Jurkat, Clone E6-1 (cell line): ENCODE measurements around the gene ANKRD33B.
"Not testable (repeated sequence)": the region's sequence is repeated elsewhere in the genome, so short reads cannot be mapped to it uniquely, and the experiment has no call there.

Source experiments
- DNase-seq: peaks from one replicate; pipeline ENCODE4 v3.0.0-alpha.2; 2011; ENCODE audit warnings: low read depth, low spot score
- H3K4me3 ChIP-seq: 2 replicates; pipeline ENCODE4 v1.5.1; 2011; ENCODE audit warnings: mild to moderate bottlenecking, low read length, control low read depth, moderate library complexity

The ANKRD33B gene

DNA sequence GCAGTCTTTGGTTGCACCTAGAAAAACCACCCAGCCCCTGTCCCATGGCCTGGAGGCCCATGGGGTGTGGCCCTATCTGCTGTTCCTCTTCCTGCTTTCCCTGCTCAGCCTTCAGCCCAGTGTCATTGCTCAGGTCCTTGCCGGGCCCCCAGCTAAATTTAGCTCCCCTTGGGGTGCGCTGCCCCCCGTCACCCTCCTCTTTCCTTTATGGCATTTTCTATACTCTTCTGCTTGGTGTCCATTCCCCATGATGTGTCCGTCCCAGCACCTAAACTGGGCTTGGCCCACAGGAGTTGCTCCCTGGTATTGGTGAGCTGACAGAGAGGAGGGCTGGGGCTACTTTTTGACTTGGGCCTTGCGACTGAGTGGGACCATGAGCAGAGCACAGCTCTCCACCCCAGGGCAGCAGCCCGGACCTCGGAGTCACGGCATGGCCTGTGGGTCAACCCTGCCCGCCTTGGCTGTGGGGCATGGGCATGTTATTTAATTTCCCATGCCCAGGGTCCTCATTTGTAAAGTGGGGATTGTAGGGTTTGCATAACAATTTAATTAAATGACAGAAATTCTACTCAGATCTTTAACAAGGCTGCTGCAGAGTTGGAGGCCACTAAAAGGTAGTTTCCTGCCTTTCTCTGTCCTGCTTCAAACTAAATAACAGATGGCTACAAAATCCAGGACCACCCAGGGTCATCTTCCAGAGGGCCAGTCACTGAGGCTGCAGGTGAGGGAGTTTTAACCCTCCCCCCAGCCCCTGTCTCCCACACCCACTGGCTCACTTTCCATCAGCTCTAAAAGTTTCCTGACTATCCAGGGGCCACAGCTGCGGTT lies 99.0 kb downstream of the ANKRD33B start:
- no peak overlapping the region for H3K4me3 ChIP-seq

GRCh38 chr5:10663489-10664179 lies 99.8 kb downstream of the ANKRD33B start:
- no peak overlapping the region for H3K4me3 ChIP-seq
- DNase-seq: no peak

More for the DNA sequence above, 99.0 kb downstream of the ANKRD33B start:
- no peak for DNase-seq

DNA sequence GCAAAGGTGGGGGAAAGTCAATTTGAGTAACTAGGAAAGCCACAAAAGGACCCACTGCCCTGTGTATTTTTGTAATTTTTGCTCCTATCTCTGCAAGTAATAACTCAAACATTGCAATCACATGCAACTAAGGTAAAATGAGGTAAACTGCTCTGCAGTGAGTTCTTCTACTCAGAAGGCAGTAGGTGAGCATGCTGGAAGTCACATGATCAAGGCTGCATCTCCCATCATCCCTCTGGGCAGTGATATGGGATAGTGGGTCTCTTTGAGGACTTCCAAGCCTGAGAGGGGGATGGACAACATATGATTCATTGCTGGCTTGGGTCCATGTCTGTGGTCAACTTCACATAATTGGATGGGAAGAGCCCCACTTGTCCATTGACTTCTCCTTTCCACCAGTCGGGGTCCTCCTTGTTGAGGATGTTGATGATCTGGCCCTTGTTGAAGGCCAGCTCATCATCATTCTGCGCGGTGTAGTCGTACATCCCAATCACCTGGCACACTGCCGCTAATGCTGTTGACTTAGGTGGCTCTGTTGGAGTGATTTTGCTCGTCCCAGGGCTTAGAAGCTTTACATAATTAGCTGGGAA lies 100.4 kb downstream of the ANKRD33B start:
- not testable (repeated sequence) for H3K4me3 ChIP-seq, DNase-seq

DNA sequence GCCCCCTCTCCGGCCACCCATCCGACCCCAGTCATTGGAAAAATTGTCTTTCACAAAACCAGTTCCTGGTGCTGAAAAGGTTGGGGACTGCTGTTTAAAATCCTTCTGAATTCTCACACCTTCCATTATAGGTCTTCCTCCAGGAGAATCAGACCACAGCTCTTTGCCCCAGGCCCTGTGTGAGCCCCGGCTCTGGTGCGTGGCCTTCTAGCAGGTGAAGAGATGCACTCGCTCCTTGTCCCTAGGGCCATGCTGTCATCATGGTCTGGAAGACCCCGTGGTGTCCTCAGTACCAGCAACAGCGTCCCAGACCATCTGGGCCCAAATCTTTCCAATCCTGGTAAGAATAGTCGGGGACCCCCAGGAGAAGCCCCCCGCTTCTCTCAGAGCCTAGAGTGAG lies 101.9 kb downstream of the ANKRD33B start:
- DNase-seq: no peak

GRCh38 chr5:10666531-10667299 lies 102.8 kb downstream of the ANKRD33B start:
- no peak overlapping the region for H3K4me3 ChIP-seq
- no peak for DNase-seq

More for the DNA sequence above, 101.9 kb downstream of the ANKRD33B start:
- H3K4me3 ChIP-seq: no peak overlapping the region

DNA sequence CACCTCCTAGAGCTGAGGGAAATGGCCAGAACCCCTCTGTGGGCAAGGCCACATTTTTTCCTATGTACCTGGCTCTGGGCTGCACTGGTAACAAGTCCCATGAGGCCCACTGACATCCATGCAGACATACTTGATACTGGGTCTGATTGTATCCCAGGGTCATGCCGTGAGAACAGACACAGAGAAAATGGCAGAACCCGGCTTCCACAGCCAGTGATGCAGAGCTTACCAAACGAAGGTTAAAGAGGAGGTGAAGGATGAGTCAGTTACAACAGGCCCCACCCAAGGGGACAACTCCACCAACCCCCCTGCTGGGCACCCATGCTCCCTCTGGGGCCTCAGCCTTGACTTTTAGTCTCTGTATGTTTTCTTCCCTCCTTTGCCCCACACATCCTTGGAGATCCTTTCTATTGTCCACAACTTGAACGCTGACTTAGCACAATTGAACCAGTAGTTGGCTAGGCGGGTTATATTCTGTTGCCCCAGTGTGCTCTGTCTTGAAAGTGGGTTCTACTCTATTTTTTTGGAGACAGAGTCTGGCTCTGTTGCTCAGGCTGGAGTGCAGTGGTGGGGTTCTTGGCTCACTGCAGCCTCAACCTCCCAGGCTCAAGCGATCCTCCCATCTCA lies 103.7 kb downstream of the ANKRD33B start:
- DNase-seq: no peak
- H3K4me3 ChIP-seq: no peak overlapping the region

- DNase-seq: no peak
- no peak overlapping the region for H3K4me3 ChIP-seq
These were observed 104.8 kb downstream of the ANKRD33B start for GRCh38 chr5:10668697-10669096.

GRCh38 chr5:10669983-10670382 lies 106.1 kb downstream of the ANKRD33B start:
- no peak overlapping the region for H3K4me3 ChIP-seq
- no peak for DNase-seq

- DNase-seq: no peak
- no peak overlapping the region for H3K4me3 ChIP-seq
These were observed 107.5 kb downstream of the ANKRD33B start for GRCh38 chr5:10671041-10672008.

- no peak for DNase-seq
- no peak overlapping the region for H3K4me3 ChIP-seq
These were observed 108.5 kb downstream of the ANKRD33B start for GRCh38 chr5:10672146-10673016.

- no peak overlapping the region for H3K4me3 ChIP-seq
- DNase-seq: no peak
These were observed 109.1 kb downstream of the ANKRD33B start for GRCh38 chr5:10673017-10673389.

- no peak for DNase-seq
- H3K4me3 ChIP-seq: no peak overlapping the region
These were observed 109.5 kb downstream of the ANKRD33B start for GRCh38 chr5:10673407-10673806.

GRCh38 chr5:10674096-10674495 lies 110.2 kb downstream of the ANKRD33B start:
- H3K4me3 ChIP-seq: no peak overlapping the region
- DNase-seq: no peak

GRCh38 chr5:10674582-10674981 lies 110.7 kb downstream of the ANKRD33B start:
- no peak overlapping the region for H3K4me3 ChIP-seq
- no peak for DNase-seq

DNA sequence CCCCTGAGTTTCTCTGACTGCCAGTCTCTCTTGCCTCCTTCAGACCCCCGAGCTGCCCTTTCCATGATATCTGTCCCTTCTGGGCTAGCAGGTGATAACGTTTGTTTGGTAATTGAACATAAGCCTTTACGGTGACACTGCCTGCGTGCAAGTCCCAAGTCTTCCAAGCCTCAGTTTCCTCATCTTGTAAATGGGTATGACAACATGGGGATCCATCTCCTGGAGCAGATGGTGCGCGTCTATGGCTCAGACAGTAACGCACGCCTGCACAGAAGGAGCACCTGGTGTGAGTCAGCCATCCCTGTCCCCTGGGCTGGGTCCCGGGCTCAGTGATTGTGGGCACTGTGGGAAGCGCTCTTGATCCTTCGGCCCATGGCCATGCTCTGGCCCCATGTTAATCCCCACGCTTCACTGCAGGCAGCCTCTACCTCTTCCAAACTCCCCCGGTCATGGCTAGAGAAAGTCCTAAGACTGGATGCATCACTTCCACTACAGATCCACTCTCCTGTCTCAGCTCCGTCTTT lies 111.4 kb downstream of the ANKRD33B start:
- H3K4me3 ChIP-seq: no peak overlapping the region

GRCh38 chr5:10676224-10676623 lies 112.4 kb downstream of the ANKRD33B start:
- no peak for DNase-seq
- no peak overlapping the region for H3K4me3 ChIP-seq

More for the DNA sequence above, 111.4 kb downstream of the ANKRD33B start:
- no peak for DNase-seq

DNA sequence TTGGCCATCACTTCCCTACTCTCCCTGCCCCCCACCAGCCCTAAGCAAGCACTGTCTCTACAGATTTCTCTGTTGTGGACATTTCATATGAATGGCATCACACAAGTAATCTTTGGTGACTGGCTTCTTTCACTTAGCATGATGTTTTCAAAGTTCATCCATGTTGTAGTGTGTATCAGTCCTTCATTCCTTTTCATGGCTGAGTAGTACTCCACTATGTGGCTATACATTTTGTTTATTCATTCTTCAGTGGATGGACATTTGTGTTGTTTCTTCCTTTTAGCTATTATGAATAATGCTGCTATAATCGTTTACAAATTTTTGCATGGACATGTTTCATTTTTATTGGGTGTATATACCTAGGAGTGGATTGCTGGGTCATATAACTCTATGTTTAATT lies 113.1 kb downstream of the ANKRD33B start:
- no peak for DNase-seq
- H3K4me3 ChIP-seq: no peak overlapping the region
